Inflammatory macrophage treated with lipopolysaccharide for 1 hour (primary cell): ENCODE measurements around the gene MCM5.

Experiments
- DNase-seq, 2 donors: peaks; one replicate each; pipeline ENCODE4 v3.0.0-alpha.2; 2020 to 2022

Gene MCM5

DNA sequence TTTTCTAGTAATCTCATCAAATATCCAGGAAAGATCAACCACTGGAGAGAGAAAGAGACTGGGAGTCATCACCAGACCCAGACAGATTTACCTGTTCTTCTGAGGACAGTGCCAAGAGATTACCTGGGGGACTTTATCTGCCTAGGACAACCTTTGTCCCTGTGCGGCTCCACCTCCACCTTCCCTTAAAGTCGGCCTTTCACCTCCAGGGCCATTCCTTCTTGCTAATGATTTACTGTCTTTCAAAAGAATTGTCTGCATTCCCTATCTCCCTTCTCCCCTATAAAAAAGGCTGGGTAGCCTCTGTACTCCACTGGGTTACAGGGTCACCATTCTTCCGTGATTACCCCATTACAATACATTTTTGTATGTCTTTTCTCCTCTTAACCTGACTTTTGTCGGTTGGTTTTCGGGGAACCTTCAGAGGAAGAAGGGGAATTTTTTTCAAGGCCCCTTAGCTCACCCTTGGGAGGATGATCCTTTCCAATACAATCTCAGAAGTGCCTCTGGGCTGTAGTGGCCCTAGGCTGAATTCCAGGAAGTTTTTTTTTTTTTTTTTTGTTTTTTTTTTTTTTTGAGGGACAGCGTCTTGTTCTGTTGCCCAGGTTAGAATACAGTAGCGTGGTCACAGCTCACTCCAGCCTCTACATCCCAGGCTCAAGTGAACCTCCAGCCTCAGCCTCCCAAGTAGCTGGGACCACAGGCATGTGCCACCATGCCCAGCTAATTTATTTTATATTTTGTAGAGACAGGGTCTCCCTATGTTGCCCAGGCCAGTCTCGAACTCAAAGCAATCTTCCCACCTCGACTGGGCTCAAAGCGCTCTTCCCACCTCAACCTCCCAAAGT lies 20.6 kb upstream of the MCM5 start:
- DNase-seq: no peak

DNA sequence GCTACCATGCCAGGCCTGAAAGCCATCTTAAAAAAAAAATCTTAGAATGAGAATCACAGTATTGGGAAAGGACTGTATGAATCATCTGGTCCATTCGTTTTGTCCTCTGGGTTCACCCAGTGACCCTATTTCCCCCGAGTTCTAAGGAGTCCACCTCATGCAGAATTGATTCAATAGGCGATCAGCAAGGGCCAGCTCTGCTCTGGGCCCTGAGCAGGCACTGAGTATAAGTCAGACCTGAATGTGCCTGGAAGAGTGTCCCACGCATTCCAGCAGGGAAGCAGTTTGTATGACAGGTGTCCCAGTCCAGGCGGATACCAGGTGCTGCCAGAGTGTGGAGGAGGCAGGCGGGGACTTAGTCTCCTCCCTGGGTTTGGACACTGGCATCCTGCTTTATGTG lies 19.9 kb upstream of the MCM5 start:
- no peak for DNase-seq

GRCh38 chr22:35380537-35381423 lies 19.2 kb upstream of the MCM5 start, which contains the start of gene HMOX1:
HMOX1 (plus strand) TSS chr22:35381096; CDS start chr22:35381174, 78 bp downstream.
- peak; percentile 91 to 93 for DNase-seq

GRCh38 chr22:35381424-35382009 lies 18.4 kb upstream of the MCM5 start:
- DNase-seq: no peak

DNA sequence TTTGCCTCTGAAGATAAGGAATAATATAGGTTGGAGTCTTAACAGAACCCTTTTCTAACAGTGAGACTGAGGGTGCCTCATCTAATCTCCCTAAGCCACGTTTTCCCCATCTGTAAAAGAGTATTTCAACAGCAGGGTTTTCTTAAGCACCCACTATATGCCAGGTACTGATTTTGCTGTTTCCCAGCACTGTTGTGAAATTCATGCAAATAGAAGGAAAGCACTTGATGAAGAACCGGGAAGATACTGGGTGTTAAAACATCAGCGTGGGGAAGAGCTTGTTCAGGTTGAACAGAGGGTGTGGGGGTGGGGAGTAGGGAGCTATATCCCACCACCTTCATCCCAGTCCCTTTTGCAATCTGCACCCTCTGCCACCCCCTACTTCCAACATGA lies 16.3 kb upstream of the MCM5 start:
- no peak for DNase-seq

- DNase-seq: no peak
Measured at GRCh38 chr22:35384527-35384926, 15.4 kb upstream of the MCM5 start.

DNA sequence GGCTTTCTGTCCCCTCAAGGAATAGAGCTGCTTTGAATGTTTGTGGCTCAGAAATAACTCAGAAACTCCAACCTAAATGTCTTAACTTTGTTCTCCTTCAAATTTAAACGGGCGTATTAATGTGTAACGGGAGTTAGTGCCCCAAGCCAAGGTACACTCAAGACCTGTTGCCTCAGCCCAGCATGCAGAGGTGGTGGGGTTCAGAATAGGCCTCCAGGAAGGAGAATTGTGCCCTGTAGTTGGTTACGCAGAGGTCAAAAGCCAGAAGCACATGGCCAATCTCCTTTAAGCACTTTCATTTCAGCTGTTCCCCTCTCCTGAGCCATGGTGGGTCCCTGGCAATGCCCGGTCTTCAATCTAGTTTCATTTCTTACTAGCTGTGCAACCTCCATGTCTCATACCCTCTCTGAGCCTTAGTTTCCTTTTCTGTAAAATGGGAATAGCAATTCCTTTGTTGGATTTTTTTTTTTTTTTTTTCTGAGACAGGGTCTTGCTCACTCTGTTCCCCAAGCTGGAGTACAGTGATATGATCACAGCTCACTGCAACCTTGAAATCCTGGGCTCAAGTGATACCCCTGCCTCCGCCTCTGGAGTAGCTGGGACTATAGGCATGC lies 14.9 kb upstream of the MCM5 start:
- DNase-seq: no peak

- DNase-seq: no peak
Measured at GRCh38 chr22:35386670-35387288, 13.2 kb upstream of the MCM5 start.

DNA sequence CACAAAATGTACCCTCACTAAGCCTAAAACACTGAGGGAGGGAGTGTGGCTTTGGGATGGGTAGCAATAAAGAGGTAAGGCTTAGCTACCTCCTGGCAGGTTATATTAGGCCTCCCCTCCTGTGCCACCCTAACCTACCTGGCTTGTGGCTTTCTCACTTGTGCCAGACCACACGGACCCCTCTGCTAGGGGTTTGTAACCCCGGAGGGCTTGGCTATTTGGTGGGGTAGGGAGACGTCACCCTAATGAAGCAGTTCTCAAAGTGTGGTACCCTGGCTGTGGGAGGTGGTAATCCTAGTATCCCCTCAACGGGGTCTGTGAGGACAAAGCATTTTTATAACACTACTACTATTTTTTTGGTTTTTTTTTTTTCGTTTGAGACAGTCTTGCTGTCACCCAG lies 9.0 kb upstream of the MCM5 start:
- DNase-seq: no peak

DNA sequence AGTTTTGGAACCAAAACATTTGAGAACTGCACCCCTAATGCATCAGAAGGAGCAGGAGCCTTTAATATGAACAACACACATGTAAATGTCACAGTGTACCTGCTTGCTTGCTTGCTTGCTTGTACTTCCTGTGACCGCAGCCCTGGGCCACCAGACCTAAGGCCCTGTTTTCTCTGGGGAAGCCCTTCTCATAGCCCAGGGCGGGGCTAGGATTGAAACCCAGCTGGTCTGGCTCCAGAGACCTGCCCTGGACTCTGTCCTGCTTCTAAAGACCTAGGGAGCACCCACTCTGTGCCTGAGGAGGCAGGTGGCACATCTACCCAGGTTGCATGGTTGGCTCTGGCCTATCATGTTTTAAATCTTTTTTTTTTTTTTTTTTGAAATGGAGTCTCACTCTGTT lies 7.6 kb upstream of the MCM5 start:
- DNase-seq: no peak

- no peak for DNase-seq
Measured at GRCh38 chr22:35393116-35394010, 6.6 kb upstream of the MCM5 start.

- no peak for DNase-seq
Measured at GRCh38 chr22:35394011-35394312, 6.0 kb upstream of the MCM5 start.

DNA sequence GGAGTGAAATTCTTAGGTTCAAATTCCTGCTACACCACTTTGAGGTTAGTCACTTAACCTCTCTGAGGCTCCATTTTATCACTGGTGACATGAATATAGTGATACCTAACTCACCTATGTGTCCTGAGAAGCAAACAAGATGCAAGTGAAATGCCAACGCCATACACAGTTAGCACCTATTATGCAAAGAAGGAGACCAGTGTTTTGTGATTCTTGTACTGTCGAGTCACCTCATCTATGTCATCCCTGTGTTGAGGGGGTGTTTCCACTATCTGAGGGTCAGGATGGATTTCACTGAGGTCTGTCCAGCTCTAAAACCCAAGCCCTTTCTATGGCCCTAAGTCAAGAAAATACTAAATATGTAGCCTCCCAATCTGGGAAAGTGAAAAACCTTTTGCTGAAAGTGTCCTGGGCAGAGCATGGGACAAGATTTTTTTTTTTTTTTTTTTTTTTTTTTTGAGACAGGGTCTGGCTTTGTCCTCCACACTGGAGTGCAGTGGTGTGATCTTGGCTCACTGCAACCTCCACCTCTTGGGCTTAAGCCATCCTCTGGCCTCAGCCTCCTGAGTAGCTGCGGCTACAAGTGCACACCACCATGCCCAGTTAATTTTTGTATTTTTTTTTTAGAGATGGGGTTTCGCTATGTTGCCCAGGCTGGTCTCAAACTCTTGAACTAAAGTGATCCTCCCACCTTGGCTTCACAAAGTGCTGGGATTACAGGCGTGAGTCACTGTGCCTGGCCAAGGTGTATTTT lies 5.0 kb upstream of the MCM5 start:
- DNase-seq: no peak

DNA sequence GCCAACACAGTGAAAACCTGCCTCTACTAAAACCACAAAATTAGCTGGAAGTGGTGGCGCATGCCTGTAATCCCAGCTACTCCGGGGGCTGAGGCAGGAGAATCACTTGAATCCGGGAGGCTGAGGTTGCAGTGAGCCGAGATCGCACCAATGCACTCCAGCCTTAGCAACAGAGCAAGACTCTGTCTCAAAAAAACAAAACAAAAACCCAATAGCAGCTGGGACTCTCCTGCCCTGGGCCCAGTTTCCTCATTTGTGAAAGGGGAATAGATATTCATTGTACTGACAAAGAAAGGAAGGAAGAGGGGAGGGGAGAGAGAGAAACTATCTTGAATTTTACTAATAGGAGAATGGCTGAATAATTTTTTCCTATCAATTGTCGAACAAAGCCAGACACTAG lies 3.3 kb upstream of the MCM5 start:
- DNase-seq: peak; percentile 78 to 79

GRCh38 chr22:35397095-35397904 lies 2.6 kb upstream of the MCM5 start:
- peak in 1 of 2 donors; percentile 27 for DNase-seq

DNA sequence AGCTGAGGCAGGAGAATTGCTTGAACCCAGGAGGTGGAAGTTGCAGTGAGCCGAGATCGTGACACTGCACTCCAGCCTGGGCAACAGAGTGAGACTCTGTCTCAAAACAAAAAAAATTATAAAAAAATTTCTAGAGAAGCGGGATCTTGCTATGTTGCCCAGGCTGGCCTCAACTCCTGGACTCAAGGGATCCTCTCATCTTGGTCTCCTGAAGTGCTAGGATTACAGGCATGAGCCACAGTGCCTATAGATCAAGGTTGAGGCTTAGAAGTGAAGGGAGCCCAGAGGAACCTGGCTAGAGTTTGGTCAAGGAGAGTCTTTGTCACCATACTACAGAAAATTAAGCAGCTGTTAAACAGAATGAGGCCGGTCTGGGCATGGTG lies 1.4 kb upstream of the MCM5 start:
- no peak for DNase-seq

- DNase-seq: no peak
Measured at GRCh38 chr22:35399114-35399677, 744 bp upstream of the MCM5 start.

- no peak for DNase-seq
Measured at GRCh38 chr22:35400501-35400790, 506 bp downstream of the MCM5 start.

- no peak for DNase-seq
Measured at GRCh38 chr22:35401863-35402262, 1.9 kb downstream of the MCM5 start.

GRCh38 chr22:35403356-35403755 lies 3.4 kb downstream of the MCM5 start:
- DNase-seq: no peak
